ENCODE data around the gene SORCS2.

GRCh38 chr4:7672601-7673000 is 480.3 kb downstream of the SORCS2 start:
- TF ChIP-seq POLR2A (IDR thresholded peaks at IDR 0.05) (no peak), CTCF (IDR thresholded peaks at IDR 0.05) (no peak)
